ENCODE results near the gene MKNK2.
"Not testable (repeated sequence)": the region's sequence is repeated elsewhere in the genome, so short reads cannot be mapped to it uniquely, and the experiment has no call there.

The MKNK2 gene

GRCh38 chr19:2050991-2051772 lies at the start of gene MKNK2:
Gene MKNK2, minus strand, starts transcription at chr19:2051244. Its CDS starts 393 bp downstream, at chr19:2050851.
- DNase-seq = peak; percentile 91 to 99

- no peak for DNase-seq
These were observed 49.6 kb upstream of the MKNK2 start for GRCh38 chr19:2100719-2101061.

- no peak for DNase-seq
These were observed 49.1 kb upstream of the MKNK2 start for GRCh38 chr19:2099937-2100718.

GRCh38 chr19:2099054-2099501 lies 48.0 kb upstream of the MKNK2 start:
- no peak for DNase-seq

GRCh38 chr19:2097886-2098327 lies 46.9 kb upstream of the MKNK2 start:
- no peak for DNase-seq

- DNase-seq = peak; percentile 54 to 65
These were observed 46.3 kb upstream of the MKNK2 start for GRCh38 chr19:2097203-2097885.

- peak; percentile 99 to 100 for DNase-seq
These were observed 45.6 kb upstream of the MKNK2 start, which contains the start of gene IZUMO4 for GRCh38 chr19:2096480-2097202. Gene IZUMO4, plus strand, starts transcription at chr19:2096915. Its CDS starts 31 bp downstream, at chr19:2096946.

GRCh38 chr19:2096034-2096479 lies 45.0 kb upstream of the MKNK2 start, which contains the start of gene MOB3A:
Gene MOB3A, minus strand, starts transcription at chr19:2096326. Its CDS starts 17,766 bp downstream, at chr19:2078560.
- DNase-seq = peak in 1 of 2 experiments; percentile 81

- DNase-seq = not testable (repeated sequence)
These were observed 41.0 kb upstream of the MKNK2 start for GRCh38 chr19:2091926-2092525.

- DNase-seq = no peak
These were observed 38.6 kb upstream of the MKNK2 start for GRCh38 chr19:2089727-2090053.

- DNase-seq = no peak
These were observed 38.1 kb upstream of the MKNK2 start for GRCh38 chr19:2089001-2089711.

GRCh38 chr19:2087621-2088100 lies 36.6 kb upstream of the MKNK2 start:
- DNase-seq = no peak

- not testable (repeated sequence) for DNase-seq
These were observed 35.9 kb upstream of the MKNK2 start for GRCh38 chr19:2086695-2087620.

GRCh38 chr19:2084993-2085720 lies 34.1 kb upstream of the MKNK2 start:
- DNase-seq = peak; percentile 80 to 91

- DNase-seq = peak; percentile 57 to 69
These were observed 32.3 kb upstream of the MKNK2 start for GRCh38 chr19:2083174-2083854.

GRCh38 chr19:2081873-2082810 lies 31.1 kb upstream of the MKNK2 start:
- peak in 1 of 2 experiments; percentile 29 for DNase-seq

GRCh38 chr19:2080336-2080988 lies 29.4 kb upstream of the MKNK2 start:
- DNase-seq = no peak
